ENCODE measurements around the gene ZNHIT2.

DNA sequence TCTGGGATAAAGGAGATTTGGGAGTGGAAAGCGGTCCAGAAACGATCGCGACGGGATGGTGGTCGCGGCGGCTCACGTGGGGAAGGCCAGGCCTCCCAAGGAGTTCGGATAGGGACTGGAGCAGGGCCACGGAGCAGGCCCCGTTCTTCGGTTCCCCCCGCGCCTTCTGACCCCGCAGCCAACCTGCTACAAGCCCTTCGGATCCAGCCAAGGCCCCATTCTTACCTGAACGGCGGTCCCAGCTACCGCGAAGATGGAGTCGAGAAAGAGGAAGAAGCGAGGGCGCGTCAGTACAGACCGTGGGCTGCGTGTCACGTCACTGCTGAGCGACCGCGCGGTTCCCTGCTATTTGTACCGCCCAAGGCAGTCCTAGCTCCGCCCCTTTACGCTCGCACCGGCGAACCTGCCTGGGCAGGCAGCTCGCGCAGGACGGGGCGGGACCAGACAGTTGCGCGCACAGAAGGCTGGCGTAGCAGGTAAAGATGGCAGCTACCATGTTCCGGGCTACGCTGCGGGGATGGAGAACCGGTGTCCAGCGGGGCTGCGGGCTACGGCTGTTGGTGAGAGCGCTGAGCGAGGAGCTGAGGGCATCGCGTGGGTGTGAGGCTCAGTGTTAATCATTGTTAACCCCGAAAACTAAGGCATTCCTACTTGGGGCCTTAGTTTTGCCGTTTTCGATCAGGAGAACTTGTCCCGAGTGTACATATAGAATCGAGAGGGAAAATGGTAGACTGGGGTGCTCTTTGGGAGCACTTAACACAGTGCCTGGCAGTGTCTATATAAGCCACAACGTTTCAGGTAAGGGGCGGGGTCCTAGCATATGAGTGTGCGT, 4.6 kb upstream of the ZNHIT2 start, which contains the start of the genes FAU and MRPL49:
- TF ChIP-seq, protein P1, sequence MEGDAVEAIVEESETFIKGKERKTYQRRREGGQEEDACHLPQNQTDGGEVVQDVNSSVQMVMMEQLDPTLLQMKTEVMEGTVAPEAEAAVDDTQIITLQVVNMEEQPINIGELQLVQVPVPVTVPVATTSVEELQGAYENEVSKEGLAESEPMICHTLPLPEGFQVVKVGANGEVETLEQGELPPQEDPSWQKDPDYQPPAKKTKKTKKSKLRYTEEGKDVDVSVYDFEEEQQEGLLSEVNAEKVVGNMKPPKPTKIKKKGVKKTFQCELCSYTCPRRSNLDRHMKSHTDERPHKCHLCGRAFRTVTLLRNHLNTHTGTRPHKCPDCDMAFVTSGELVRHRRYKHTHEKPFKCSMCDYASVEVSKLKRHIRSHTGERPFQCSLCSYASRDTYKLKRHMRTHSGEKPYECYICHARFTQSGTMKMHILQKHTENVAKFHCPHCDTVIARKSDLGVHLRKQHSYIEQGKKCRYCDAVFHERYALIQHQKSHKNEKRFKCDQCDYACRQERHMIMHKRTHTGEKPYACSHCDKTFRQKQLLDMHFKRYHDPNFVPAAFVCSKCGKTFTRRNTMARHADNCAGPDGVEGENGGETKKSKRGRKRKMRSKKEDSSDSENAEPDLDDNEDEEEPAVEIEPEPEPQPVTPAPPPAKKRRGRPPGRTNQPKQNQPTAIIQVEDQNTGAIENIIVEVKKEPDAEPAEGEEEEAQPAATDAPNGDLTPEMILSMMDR (conservative IDR thresholded peaks at IDR 0.05; ENCODE audit: low read length): no peak
- no peak for TF ChIP-seq EZH2phosphoT487 (IDR thresholded peaks at IDR 0.05; ENCODE audit: borderline replicate concordance, low read depth, low read length)
